EH (cell line): ENCODE measurements around the gene C17orf75.
"Not testable (repeated sequence)": the region's sequence is repeated elsewhere in the genome, so short reads cannot be mapped to it uniquely, and the experiment has no call there.

ENCODE experiments used
- DNase-seq: peaks from one replicate; pipeline ENCODE4 v3.0.0-alpha.2; 2015; ENCODE audit warnings: low read depth

The C17orf75 gene

GRCh38 chr17:32342603-32343325 is 791 bp upstream of the C17orf75 start:
- DNase-seq = no peak

GRCh38 chr17:32341141-32341856 is 674 bp downstream of the C17orf75 start:
- DNase-seq = peak; percentile 32

- DNase-seq = peak; percentile 89
Observed at GRCh38 chr17:32335687-32336086, 6.3 kb downstream of the C17orf75 start.

- DNase-seq = peak; percentile 62
Observed at GRCh38 chr17:32335046-32335445, 6.9 kb downstream of the C17orf75 start.

GRCh38 chr17:32333187-32333586 is 8.8 kb downstream of the C17orf75 start:
- DNase-seq = no peak

- DNase-seq = peak; percentile 51
Observed at GRCh38 chr17:32331243-32332040, 10.5 kb downstream of the C17orf75 start.

- DNase-seq = no peak
Observed at GRCh38 chr17:32330147-32330546, 11.8 kb downstream of the C17orf75 start.

- no peak for DNase-seq
Observed at GRCh38 chr17:32327911-32328310, 14.1 kb downstream of the C17orf75 start.

- peak; percentile 40 for DNase-seq
Observed at GRCh38 chr17:32323811-32324491, 18.0 kb downstream of the C17orf75 start.

- no peak for DNase-seq
Observed at GRCh38 chr17:32323046-32323445, 18.9 kb downstream of the C17orf75 start.

GRCh38 chr17:32320847-32321246 is 21.1 kb downstream of the C17orf75 start:
- no peak for DNase-seq

GRCh38 chr17:32320080-32320479 is 21.9 kb downstream of the C17orf75 start:
- not testable (repeated sequence) for DNase-seq

- DNase-seq = peak; percentile 69
Observed at GRCh38 chr17:32319548-32319905, 22.4 kb downstream of the C17orf75 start.

GRCh38 chr17:32318071-32318470 is 23.9 kb downstream of the C17orf75 start:
- no peak for DNase-seq

GRCh38 chr17:32317353-32317752 is 24.6 kb downstream of the C17orf75 start:
- DNase-seq = no peak

- not testable (repeated sequence) for DNase-seq
Observed at GRCh38 chr17:32316653-32317052, 25.3 kb downstream of the C17orf75 start.

- DNase-seq = no peak
Observed at GRCh38 chr17:32315171-32315570, 26.8 kb downstream of the C17orf75 start.

GRCh38 chr17:32314636-32315035 is 27.3 kb downstream of the C17orf75 start:
- no peak for DNase-seq

- DNase-seq = peak; percentile 19
Observed at GRCh38 chr17:32311028-32311536, 30.9 kb downstream of the C17orf75 start.

- DNase-seq = no peak
Observed at GRCh38 chr17:32307658-32308057, 34.3 kb downstream of the C17orf75 start.

GRCh38 chr17:32305049-32305448 is 36.9 kb downstream of the C17orf75 start:
- no peak for DNase-seq

GRCh38 chr17:32303781-32304288 is 38.1 kb downstream of the C17orf75 start:
- peak; percentile 52 for DNase-seq
